MM.1S (cell line): ENCODE results near the gene YY1.

ENCODE experiments used
- EZH2 ChIP-seq: fragments of 300-600 bp; sonication (generic); optimal IDR thresholded peaks from 2 replicates; pipeline ENCODE3; 2017; ENCODE audit warnings: low read depth, mild to moderate bottlenecking, antibody characterized with exemption, low read length, mixed read lengths
- EZH2phosphoT487 ChIP-seq: fragments of 300-600 bp; sonication (generic); IDR thresholded peaks from 2 replicates; pipeline ENCODE4 v1.6.1; 2018; ENCODE audit warnings: antibody characterized with exemption, low read length
- TF ChIP-seq, protein P1 (sequence below): fragments of 300-600 bp; sonication (generic); IDR thresholded peaks from 2 replicates; pipeline ENCODE4 v1.5.1; 2016; ENCODE audit warnings: antibody characterized with exemption, low read length, mixed read lengths

DNA sequence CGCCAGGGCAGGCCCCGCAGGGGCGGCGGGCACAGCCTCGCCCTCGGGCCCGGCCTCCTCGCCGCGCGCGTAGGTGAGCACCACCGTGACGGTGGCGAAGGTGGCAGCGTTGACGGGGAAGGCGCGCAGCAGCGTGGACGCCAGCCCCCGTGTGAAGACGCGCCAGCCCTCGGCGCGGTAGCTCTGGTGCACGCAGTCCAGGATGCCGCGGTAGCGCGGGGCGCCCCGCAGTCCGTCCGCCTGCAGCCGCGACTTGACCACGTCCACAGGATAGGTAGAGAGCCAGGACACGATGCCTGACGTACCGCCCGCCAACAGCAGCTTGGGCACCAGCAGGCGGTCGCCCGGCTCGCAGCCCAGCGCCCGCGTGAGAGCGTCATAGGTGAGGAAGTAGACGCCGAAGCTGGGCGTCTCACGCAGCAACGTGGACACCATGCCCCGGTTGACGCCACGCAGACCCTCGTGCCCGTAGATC, 53.4 kb downstream of the YY1 start:
- TF ChIP-seq, protein P1, sequence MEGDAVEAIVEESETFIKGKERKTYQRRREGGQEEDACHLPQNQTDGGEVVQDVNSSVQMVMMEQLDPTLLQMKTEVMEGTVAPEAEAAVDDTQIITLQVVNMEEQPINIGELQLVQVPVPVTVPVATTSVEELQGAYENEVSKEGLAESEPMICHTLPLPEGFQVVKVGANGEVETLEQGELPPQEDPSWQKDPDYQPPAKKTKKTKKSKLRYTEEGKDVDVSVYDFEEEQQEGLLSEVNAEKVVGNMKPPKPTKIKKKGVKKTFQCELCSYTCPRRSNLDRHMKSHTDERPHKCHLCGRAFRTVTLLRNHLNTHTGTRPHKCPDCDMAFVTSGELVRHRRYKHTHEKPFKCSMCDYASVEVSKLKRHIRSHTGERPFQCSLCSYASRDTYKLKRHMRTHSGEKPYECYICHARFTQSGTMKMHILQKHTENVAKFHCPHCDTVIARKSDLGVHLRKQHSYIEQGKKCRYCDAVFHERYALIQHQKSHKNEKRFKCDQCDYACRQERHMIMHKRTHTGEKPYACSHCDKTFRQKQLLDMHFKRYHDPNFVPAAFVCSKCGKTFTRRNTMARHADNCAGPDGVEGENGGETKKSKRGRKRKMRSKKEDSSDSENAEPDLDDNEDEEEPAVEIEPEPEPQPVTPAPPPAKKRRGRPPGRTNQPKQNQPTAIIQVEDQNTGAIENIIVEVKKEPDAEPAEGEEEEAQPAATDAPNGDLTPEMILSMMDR = no peak
- TF ChIP-seq EZH2 (no peak), EZH2phosphoT487 (no peak)
